PFSK-1 (cell line): ENCODE data around the gene GRID1.

ENCODE experiments used
- FOXP2 ChIP-seq: optimal IDR thresholded peaks from 2 replicates; pipeline ENCODE3; 2011; ENCODE audit warnings: borderline replicate concordance, control low read depth, inconsistent platforms; ENCODE audit not compliant: insufficient read depth; ENCODE audit errors: extremely low read length, extremely low read depth
- POLR2AphosphoS5 ChIP-seq: IDR thresholded peaks from 2 replicates; pipeline ENCODE4 v1.6.1; 2012; ENCODE audit warnings: low read depth, mild to moderate bottlenecking, control low read depth, low read length, moderate library complexity
- SIN3A ChIP-seq: IDR thresholded peaks from 2 replicates; pipeline ENCODE4 v1.6.1; 2012; ENCODE audit warnings: mild to moderate bottlenecking, low read length, moderate library complexity, borderline replicate concordance; ENCODE audit not compliant: insufficient read depth
- TAF1 ChIP-seq: IDR thresholded peaks from 2 replicates; pipeline ENCODE4 v1.6.1; 2012; ENCODE audit warnings: low read length, control low read depth, borderline replicate concordance; ENCODE audit not compliant: insufficient read depth
- TF ChIP-seq, protein P1 (sequence below), 2 experiments: IDR thresholded peaks; 2 replicates each; pipeline versions ENCODE4 v1.6.1 to v1.8.0; 2011 to 2012; ENCODE audit warnings: low read depth in 2 of 2, low read length in 2 of 2, control low read depth in 1 of 2, inconsistent platforms in 1 of 2, mild to moderate bottlenecking in 1 of 2, moderate library complexity in 1 of 2; ENCODE audit not compliant: insufficient read depth in 1 of 2

The GRID1 gene

DNA sequence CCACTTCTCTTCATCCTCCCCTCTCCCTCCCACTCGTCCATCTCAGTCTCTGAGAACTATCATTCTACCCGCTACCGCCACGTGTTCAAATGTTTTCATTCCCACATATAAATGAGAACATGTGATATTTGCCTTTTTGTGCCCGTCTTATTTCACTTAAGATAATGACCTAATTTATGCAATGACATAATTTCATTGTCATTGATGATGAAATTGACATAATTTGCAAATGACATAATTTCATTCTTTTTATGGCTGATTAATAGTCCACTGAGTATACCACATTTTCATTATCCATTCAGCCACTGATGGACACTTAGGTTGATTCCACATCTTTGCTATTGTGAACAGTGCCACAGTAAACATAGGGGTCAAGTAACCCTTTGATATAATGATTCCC, 292.3 kb downstream of the GRID1 start:
- TF ChIP-seq TAF1 (no peak), POLR2AphosphoS5 (no peak), SIN3A (no peak), FOXP2 (no peak)
- TF ChIP-seq, protein P1, sequence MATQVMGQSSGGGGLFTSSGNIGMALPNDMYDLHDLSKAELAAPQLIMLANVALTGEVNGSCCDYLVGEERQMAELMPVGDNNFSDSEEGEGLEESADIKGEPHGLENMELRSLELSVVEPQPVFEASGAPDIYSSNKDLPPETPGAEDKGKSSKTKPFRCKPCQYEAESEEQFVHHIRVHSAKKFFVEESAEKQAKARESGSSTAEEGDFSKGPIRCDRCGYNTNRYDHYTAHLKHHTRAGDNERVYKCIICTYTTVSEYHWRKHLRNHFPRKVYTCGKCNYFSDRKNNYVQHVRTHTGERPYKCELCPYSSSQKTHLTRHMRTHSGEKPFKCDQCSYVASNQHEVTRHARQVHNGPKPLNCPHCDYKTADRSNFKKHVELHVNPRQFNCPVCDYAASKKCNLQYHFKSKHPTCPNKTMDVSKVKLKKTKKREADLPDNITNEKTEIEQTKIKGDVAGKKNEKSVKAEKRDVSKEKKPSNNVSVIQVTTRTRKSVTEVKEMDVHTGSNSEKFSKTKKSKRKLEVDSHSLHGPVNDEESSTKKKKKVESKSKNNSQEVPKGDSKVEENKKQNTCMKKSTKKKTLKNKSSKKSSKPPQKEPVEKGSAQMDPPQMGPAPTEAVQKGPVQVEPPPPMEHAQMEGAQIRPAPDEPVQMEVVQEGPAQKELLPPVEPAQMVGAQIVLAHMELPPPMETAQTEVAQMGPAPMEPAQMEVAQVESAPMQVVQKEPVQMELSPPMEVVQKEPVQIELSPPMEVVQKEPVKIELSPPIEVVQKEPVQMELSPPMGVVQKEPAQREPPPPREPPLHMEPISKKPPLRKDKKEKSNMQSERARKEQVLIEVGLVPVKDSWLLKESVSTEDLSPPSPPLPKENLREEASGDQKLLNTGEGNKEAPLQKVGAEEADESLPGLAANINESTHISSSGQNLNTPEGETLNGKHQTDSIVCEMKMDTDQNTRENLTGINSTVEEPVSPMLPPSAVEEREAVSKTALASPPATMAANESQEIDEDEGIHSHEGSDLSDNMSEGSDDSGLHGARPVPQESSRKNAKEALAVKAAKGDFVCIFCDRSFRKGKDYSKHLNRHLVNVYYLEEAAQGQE (IDR thresholded peaks at IDR 0.05; ENCODE audit: insufficient read depth in 1 of 2, low read depth in 2 of 2, low read length in 2 of 2) = no peak

DNA sequence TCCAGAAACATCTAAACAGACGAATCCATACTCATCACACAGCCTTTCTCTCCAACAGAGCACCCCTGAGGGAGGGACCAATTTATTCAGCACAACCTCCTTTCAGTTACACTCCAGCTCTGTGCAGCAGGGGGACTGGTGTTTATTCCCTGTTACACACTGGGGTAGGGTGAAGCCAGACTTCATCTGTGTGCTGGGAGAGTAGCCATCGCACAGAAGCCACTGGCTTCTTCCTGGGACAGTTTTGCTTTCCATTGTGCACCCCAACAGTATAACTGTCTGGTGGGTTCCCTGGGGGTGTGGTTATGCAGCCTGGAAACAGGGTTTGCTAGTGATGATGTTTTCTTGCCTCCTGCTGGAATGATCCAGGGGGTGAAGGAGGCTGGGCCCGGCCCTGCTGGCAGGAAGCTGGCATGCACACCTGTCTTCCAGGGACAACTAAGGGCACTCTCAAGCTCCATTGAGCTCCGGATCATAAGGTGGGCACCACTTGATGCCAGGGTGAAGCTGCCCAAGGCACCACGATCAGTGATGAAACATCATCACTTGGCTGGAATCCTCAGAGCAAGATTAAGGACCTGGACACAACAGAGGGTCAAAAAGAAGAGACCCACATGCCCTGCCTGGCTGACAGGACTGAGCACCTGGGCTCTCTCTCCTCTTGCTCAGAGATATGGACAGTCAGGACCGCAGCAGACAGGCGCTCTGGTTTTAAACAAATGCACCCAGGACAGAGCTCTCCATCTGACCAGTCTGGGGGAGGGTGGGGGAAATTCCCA, 293.2 kb downstream of the GRID1 start:
- TF ChIP-seq POLR2AphosphoS5 = no peak
- no peak for TF ChIP-seq SIN3A
- no peak for TF ChIP-seq FOXP2
- no peak for TF ChIP-seq TAF1
- TF ChIP-seq, protein P1 (IDR thresholded peaks at IDR 0.05; ENCODE audit: insufficient read depth in 1 of 2, low read depth in 2 of 2, low read length in 2 of 2) = no peak

DNA sequence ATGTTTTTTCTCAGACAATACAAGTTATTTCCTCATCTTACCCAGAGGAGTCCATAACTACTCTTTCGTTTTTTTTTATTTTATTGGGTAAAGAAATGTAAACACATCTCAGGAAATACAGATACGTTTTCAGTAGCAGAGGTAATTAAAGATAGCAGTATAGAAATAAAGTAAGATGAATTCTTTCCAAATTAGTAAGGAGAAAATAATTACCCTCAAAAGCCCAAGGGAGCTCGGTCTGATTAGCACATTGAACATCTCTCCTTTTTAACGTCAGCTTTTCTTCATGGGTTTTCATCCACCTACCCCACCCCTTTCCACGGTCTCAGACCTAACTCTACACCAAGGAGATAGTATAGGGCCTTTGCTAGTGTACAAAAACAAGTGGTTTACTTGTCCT, 294.2 kb downstream of the GRID1 start:
- TF ChIP-seq SIN3A = no peak
- TF ChIP-seq TAF1 = no peak
- TF ChIP-seq, protein P1 (IDR thresholded peaks at IDR 0.05; ENCODE audit: insufficient read depth in 1 of 2, low read depth in 2 of 2, low read length in 2 of 2) = no peak
- TF ChIP-seq POLR2AphosphoS5 = no peak
- TF ChIP-seq FOXP2 = no peak

DNA sequence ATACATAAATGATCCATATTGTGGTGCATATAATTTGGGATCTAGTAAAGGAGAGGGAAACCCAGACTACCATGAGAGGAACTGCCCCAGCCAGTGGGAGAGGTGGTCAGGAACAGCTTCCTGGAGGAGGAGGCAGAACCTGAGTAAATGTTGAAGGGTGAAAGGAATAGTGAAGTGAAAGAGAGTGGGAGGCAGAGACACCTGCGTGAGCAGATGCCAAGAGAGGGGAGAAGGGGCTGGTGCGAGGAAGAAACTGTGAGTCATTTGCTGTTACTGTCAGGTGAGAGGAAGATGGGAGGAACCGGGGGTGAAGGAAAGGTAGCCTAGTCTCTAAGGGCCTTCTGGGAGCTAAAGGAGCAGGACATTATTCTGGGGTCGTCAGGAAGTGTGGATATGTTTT, 294.8 kb downstream of the GRID1 start:
- TF ChIP-seq SIN3A = no peak
- TF ChIP-seq POLR2AphosphoS5 = no peak
- no peak for TF ChIP-seq FOXP2
- TF ChIP-seq, protein P1 (IDR thresholded peaks at IDR 0.05; ENCODE audit: insufficient read depth in 1 of 2, low read depth in 2 of 2, low read length in 2 of 2) = no peak
- TF ChIP-seq TAF1 = no peak
